GM21515 (cell line): ENCODE data around the gene LCE2B.

ENCODE experiments used
- ATAC-seq: cut with Tn5 transposase; IDR thresholded peaks from one replicate; pipeline ENCODE4 v1.9.1; 2021; ENCODE audit not compliant: unreplicated experiment

LCE2B gene

GRCh38 chr1:152728986-152729385, 43.1 kb downstream of the LCE2B start:
- no peak for ATAC-seq

GRCh38 chr1:152735648-152736047, 49.7 kb downstream of the LCE2B start:
- no peak for ATAC-seq
